ENCODE data around the gene ZNF511.
A peak's percentile ranks its signal among the peaks of the same experiment; 100 is the strongest.

The ZNF511 gene

DNA sequence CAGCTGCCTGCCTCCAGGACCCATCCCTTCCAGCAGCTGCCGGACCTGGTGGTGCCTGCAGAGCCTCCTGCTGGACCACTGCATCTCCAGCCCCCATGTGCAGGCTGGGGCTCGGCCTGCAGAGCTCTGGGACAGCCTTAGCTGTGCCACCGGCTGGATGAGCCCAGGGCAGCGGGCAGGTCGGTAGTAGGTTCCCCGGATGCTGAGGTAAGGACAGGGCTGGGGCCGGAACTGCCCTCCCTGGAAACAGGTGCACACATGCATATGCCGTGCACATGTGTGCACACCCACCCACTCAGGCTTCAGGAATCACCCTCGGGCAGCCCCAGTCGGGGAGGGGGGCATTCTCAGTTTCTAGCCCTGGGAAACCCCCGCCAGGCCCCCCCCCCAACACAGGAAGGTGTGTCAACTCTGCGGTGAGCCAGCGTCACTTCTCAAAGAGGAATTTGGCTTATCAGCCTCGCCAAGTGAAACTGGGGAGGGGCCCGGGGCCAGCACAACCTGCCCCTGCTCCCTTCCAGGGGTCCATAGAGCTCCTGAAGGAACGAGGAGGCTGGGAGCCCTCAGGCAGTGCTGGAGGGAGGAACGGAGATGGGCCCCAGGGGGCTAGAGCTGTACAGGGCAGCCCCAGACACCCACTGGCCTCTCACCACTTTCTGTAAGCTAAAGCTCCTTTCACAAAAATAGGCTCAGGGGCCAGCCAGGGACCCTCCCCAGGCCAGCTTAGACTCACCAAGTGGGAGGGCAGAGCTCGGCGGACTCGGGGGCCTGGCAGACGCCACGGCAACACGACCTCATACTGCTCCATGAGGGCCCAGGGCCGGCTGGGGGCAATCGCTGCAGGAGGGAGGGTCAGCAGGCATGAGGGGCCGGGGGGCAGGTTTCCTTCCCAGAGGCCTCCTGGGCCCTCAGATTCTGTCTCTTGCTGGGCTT is 33.7 kb upstream of the ZNF511 start:
- no peak for DNase-seq (ENCODE audit: low spot score)

DNA sequence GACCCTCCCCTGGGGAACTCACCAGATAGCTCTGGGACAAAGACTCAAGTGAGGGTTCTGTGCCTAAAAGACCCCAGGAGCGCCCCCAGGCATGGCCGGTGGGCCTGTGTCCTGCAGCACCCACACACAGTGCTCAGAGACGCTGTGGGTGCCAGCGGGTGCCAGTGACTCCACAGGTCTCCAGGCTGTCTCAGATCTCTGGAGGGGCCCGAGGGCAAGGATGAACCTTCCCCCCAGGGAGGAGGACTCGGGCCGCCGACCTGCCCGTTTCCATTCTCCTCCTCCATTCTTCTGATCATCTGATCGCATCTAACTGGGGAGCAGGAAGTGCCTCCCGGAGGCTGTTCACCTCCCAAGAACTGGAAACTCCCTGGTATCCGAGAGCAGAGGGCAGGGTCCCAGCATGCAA is 33.0 kb upstream of the ZNF511 start:
- DNase-seq (ENCODE audit: low spot score): no peak

DNA sequence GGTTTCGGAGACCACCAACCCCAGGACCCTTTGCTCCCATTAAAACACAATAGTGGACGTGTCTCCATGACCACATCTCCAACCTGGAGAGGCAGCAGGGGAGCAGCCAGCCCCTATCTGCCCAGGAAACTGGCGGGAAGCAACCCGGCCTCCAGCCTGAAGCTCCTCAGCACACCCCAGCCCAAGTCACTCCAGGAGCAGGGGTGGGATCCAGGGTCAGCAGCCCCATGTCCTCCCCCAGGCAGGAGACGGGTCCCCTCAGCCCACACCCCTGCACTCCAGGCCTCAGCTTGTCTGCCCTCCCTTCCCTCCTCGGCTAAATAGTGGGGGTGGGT is 32.6 kb upstream of the ZNF511 start:
- DNase-seq (ENCODE audit: low spot score): no peak

DNA sequence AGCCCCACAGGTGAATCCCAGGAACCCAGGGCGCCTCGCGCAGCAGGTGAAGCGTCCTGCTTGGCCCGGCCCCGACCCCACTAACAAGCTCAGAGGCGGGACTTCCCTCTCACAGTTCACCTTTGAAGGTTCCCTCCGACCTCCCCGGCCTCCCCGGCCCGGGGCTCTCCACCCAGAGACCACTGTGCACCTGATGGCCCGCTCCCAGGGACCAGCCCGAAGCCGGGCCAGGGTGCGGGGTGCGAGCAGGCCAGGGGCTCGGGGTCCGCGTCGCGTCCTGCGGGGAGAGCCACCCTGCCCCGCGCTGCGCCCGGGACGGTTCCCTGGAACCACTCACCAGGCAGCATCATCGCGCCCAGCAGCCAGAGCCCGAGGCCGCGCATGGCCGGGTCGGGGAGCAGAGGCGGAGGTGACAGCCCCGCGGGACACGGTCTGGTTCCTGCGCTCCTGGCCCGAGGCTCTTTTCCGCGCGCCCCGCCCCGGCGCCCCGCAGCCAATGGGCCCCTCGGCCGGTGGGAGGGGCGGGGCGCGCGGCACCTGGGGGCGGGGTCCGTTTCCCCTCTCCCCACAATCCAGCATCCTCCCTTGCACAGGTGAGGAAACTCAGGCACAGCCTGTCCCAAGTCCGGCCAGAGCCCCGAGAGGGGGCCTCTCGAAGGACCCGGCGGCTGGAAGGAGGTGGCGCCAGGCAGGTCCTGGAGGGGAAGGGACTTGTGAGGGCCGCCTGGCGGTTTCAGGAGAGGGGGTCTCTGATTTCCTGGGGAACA is 32.1 kb upstream of the ZNF511 start, which contains the start of gene ADAM8:
TSS of gene ADAM8 (minus strand) at position 434 of the 767 bp plus-strand sequence. CDS start at position 383, 51 bp downstream.
- DNase-seq (ENCODE audit: low spot score): no peak

DNA sequence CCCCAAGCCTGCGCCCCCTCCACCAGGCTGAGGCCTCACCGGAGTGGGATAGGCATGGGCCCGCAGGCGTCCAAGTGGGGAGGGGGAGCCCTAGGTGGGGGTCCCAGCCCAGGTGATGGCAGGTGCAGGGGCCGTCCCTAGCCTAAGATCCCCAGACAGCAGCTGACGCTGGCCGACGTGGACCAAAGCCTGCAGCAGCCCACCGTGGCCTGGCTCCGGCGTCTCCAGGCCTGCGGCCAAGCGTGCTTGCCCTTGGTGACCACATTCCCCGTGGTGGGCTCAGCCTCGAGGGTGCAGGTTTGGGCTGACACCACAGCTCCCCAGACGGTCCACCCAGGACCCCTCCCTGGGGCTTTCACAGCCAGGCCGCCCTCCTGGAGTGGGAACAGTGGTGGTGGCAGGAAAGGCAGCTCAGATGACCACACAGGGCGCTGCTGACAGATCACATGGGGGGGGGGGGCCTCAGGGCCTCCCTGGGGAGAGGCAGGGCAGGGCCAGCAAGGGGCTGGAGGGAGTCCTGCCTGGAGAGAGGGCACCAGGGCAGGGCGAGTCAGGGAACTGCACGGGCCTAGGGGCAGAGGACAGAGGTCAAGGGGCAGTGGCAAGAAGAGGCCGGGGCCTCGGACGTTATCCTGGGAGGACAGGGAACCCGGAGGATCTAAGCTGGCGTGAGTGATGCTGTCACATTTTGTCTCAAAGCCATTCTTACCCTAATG is 31.3 kb upstream of the ZNF511 start:
- no peak for DNase-seq (ENCODE audit: low spot score)

DNA sequence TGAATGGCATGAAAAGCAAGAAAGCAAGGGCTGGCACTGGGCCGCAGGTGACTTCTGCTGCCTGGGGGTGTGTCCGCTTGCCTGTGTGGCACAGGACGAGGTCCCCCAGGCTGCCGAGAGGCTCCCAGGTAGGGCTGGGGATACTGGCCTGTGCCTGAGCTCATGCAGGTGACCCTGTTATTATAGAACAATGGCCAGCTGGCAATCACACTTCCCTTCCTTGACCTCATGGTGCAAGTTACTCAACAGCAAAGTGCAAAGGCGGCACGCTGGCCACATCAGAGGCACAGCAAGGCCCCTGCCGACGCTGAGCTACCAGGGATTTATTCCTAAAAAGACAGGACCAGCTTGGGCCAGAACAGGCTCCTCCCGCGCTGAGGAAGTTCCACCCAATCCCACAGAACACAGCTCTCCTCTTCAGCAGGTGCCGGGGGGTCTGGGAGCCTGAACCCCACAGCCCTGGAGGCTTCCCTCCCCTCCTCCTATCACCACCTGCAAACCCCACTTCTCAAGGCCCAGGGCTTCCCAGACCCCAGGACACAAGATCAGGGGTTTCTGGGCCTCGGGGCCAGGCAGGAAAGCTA is 30.6 kb upstream of the ZNF511 start:
- DNase-seq (ENCODE audit: low spot score): no peak

DNA sequence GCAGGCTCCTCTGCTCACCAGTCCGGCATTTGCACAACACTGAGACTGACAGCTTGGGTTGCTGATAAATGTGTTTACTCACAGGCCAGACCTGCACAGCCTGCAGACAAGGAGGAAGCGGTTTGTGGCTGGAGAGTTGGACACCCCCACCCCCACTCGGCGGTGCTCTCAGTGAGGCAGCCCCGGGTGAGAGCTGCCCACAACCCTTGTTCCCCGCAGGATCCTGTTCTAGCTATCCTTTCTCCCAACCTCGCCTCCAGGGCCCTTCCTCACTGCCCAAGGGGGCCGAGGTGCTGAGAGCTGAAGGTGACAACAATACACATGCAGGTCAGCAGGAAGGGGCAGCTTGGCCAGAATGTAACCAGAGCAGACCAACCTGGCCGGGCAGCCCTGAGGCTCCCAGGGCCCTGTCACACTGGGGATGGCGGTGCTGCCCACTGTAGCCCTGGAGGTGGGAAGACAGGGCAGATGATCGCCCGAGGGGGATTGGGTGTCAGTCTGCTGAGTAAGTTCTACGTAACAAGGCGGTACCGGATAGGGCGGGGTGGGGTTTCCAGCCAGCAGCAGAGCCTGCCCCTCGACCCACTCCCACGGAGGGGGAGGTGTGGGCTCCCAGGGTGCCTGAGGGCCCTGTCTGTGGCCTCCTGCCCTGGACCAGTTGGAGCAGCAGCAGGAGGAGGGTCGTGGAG is 30.0 kb upstream of the ZNF511 start:
- peak; percentile 74 for DNase-seq (ENCODE audit: low spot score)

DNA sequence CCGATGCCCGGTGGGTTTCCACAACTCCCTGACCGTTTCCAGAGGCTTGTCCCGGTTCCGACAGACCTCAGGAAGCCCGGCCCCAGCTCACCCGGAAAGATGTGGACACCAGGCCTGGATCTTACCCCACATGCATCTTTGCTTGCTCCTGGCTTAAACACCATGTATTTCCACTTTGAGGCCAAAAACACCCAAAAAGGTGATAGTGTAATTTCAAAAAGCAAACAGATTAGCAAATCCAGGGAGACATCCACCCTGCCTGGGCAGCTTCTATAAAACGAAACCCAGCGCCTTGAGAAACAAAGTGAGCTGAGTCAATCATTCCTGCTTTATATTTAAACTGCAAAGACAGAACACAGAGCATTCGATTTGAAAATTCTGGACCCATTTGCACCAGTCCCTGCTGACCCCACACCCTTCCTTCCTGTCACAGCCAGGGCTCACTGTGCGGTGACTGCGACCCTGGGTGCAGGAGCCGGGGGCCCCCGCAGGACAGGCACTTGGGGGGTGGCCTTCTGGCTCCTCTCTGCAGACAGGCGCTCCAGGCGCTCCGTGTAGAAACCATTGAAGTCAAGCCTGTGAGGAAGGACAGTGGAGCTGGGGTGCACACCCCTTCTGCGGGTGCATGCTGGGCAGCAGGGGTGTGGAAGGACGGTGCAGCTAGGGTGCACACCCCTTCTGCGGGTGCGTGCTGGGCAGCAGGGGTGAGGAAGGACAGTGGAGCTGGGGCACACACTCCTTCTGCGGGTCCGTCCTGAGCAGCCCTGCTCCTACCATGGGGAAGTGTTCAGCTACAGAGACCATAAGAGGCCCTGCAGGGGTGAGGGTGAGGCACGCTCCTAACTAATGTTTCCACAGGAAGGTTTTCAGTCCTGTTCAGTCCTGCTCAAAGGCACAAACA is 29.1 kb upstream of the ZNF511 start:
- no peak for DNase-seq (ENCODE audit: low spot score)

DNA sequence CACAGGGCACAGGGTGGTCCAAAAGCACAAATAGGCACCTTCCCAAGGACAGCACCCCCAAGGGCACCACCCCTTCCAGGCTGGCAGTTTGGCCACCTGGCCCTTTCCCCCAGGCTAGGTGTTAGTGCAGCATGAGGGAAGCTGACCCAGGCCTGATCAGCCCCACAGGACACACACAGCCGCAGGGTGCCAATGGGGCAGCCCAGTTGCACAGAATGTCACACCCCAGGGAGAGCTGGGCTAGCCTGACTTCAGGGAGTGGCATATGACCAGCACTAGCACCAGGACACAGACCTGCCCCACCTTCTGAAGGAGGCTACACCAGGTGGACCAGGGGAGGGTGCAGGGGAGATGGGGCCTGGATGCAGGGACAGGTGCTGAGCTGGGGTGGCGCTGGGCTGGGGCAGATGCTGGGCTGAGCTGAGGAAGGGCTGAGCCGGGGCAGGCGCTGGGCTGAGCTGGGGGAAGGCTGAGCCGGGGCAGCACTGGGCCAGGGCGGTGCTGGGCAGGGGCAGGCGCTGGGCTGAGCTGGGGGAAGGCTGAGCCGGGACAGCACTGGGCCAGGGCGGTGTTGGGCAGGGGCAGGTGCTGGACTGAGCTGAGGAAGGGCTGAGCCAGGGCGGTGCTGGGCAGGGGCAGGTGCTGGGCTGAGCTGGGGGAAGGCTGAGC is 28.2 kb upstream of the ZNF511 start:
- DNase-seq (ENCODE audit: low spot score): no peak

DNA sequence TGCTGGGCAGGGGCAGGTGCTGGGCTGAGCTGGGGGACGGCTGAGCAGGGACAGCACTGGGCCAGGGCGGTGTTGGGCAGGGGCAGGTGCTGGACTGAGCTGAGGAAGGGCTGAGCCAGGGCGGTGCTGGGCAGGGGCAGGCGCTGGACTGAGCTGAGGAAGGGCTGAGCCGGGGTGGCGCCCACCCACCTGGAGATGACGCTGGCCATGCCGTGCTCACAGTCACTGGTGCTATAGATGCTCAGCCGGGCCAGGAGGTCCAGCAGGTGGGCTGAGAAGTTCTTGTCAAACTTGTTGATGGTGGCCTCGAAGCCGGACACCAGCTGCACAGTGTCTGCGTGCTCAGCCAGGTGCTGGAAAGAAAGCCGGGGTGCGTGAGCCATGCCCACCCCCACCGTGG is 27.6 kb upstream of the ZNF511 start:
- no peak for DNase-seq (ENCODE audit: low spot score)

DNA sequence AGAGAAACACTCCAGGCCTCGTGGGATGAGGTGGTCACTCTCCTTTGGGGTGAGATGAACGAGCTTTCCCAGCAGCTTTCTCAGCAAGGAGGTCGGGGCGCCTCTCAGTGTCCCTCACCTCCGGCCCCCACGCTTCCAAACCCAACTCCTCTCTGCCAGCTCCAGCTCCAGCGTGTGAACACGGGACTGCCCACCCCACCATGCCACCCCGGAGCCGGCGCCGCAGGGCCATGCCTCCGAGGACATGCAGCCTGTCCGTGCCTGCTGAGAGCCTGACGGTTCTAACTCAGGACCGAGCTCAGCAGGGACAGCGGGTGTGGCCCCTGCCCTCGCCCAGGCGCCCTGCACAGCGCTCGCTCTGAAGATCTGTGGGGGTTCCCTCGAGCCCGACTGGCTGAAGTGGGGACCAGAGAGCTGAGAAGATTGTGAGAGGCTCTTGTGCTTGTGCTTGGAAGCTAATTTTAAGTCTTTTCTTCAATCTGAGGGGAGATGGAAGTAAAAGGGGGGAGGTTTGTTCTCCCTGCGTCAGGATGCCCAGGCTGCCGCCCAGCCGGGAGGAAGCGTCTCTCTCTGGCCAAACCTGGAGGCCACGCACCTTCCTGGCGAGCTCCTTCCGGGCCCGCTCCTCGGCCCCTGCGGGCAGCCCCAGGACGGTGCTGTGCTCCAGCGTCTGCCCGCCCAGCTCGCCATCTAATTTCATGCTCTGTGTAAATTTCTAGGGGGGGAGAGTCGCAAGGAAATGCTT is 26.9 kb upstream of the ZNF511 start:
- no peak for DNase-seq (ENCODE audit: low spot score)

DNA sequence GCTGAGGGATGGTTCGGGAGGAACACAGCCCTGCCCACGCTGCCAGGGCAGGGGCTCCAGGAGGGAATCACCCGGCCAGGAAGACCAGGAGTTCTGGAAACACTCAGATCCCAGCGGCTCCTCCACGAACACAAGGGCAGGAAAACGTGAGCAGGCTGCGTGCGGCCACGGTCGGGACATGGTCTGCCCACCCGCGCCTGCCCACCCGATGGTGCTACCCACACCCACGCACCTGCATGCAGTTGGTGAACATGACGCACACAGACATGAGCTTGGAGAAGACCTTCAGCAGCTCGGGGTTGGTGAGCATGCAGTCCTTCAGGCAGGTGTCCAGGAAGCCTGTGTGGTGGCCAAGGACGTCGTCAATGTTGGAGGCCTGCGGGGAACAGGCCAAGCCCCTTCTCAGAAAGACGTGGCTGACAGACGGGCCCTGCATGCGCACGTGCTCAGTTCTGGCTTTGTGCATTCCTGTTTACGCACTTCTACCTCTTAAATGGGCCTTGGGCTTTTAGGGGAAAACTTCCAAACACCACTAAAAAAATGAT is 25.8 kb upstream of the ZNF511 start:
- DNase-seq (ENCODE audit: low spot score): no peak

DNA sequence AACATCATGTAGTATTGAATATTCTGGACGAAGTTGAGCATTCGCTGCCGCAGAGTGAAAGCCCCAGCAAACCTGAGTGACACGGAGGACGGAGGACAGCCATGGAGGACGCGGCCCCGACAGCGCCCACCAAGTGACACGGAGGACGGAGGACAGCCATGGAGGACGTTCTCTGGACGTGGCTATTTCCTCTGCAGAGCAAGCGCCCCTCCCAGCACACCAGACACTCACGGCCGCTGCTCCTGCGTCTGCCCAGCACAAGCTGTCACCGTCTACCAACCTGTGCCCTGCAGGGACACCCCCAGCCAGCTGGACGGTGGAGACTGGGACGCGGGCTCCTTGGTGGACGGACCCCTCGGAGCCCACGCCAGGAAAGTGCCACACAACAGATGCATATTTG is 24.8 kb upstream of the ZNF511 start:
- no peak for DNase-seq (ENCODE audit: low spot score)

DNA sequence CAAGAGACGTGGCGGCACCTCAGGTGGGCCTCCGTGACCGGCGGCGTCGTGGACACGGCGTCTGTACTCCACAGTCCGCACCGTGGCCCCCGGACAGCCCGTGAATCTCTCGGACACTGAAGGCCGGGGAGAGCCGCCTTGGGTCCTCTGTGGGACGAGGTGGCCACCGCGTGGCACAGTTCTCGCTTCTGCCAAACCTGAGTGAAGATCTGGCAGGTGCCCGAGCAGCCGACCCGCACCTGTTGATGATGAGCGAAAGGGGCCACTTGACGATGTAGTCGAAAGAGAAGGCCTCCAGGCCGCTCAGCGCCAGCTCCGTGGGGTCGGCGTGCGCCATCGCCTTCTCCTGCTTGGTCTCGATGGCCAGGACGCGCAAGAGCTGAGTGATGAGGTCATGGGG is 23.5 kb upstream of the ZNF511 start:
- no peak for DNase-seq (ENCODE audit: low spot score)

DNA sequence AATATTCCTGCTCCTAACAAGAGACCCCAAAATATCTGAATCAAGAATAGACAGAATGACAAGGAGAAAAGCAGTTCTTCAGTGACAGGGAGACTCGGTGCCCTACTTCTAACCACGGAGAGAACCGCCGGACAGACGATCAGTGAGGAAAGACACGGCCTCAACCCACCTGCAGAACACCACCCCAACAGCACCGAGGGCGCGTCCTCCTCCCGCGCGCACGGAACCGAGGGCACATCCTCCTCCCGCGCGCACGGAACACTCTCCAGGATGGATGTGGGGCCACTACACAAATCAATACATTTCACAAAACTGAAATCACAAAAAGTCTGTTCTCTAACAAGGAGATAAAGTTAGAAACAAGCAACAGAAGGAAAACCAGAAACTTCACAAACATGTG is 22.3 kb upstream of the ZNF511 start:
- no peak for DNase-seq (ENCODE audit: low spot score)

DNA sequence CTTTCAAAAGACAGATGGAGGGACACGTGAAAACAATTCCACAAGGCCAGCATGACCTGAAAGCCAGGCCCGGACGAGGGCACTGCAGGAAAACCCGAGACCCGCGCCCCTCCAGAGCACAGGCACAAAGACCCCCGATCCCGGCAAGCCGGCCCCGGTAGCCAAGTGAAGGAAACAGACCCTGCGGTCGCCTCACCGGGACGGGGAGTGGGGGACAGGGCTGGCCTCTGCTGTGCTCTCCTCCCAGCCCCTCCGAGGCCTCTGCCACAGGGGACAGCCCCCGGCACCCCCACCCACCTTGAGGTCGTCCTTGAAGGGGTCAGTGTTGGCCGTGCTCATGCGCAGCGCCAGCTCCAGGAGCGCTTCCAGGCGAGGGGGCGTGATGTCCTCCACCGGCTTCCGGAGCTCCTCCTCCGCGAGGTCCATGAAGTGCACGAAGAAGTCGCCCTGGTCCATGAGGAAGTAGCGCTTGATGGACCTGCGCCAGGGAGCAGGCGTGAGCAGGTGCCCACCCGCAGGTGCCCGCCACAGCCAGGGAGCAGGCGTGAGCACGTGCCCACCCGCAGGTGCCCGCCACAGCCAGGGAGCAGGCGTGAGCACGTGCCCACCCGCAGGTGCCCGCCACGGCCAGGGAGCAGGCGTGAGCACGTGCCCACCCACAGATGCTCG is 20.7 kb upstream of the ZNF511 start:
- no peak for DNase-seq (ENCODE audit: low spot score)

DNA sequence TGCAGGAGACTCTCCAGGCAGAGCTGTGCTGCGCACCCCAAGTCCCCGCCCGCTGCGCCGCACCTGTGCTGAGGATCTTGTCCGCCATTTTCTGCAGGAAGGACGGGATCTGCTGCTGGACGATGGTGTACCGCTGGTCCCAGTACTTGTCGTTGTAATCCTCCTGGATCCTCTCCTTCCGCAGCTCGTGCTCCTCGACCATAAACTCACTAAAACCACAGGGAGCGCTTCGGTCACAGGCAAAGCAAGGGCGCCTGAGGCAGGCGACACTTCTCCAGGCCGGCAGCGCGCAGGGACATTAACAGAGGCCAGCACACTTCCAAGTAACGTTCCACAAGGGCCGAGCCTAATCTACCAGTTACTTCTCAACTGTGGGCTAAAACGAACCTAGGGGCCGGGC is 19.0 kb upstream of the ZNF511 start:
- DNase-seq (ENCODE audit: low spot score): no peak

All from hematopoietic multipotent progenitor cell treated with erythropoietin and hydrocortisone succinate and interleukin-3 and kit ligand, for 15 days (in vitro differentiated cells).